ENCODE data around the gene MECP2.

The MECP2 gene

DNA sequence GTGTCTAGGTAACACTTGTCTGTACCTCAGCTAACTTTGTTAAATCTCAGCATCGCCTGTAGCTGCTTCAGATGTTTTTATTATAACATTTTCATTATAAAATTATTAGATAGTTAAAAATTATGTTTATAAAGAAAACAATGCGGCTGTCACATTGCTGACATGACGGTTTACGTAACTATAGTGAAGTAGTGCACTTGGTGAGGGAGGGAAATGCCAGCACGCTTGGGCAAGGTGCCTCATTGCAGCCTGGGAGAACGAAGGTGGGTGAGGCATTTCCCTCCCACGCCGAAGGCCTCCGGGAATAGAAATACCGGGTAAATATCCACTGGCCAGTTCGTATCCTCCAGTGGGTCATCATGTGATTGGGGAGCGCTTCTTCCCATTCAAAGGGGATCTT lies 109.0 kb downstream of the MECP2 start:
- Histone ChIP-seq H2AFZ (ENCODE audit: low read depth) (no peak overlapping the region), H3K4me1 (ENCODE audit: low read depth, poor library complexity, severe bottlenecking) (peaks cover 39% of the 10 kb centered on the region), H3K27me3 (ENCODE audit: insufficient read depth, low read depth) (no peaks in the 10 kb centered on the region), H4K20me1 (ENCODE audit: insufficient read depth) (no peaks in the 10 kb centered on the region), H3K9ac (no peak overlapping the region), H3K27ac (no peak overlapping the region), H3K4me3 (IDR thresholded peaks at IDR 0.05; ENCODE audit: insufficient read depth, low read depth, low read length) (no peak overlapping the region), H3K4me2 (no peak overlapping the region), H3K79me2 (ENCODE audit: insufficient read depth, low read depth) (no peaks in the 10 kb centered on the region), H3K36me3 (ENCODE audit: insufficient read depth) (no peaks in the 10 kb centered on the region)
- TF ChIP-seq, protein P1, sequence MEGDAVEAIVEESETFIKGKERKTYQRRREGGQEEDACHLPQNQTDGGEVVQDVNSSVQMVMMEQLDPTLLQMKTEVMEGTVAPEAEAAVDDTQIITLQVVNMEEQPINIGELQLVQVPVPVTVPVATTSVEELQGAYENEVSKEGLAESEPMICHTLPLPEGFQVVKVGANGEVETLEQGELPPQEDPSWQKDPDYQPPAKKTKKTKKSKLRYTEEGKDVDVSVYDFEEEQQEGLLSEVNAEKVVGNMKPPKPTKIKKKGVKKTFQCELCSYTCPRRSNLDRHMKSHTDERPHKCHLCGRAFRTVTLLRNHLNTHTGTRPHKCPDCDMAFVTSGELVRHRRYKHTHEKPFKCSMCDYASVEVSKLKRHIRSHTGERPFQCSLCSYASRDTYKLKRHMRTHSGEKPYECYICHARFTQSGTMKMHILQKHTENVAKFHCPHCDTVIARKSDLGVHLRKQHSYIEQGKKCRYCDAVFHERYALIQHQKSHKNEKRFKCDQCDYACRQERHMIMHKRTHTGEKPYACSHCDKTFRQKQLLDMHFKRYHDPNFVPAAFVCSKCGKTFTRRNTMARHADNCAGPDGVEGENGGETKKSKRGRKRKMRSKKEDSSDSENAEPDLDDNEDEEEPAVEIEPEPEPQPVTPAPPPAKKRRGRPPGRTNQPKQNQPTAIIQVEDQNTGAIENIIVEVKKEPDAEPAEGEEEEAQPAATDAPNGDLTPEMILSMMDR (conservative IDR thresholded peaks at IDR 0.05; ENCODE audit: low read depth, low read length), result no peak

DNA sequence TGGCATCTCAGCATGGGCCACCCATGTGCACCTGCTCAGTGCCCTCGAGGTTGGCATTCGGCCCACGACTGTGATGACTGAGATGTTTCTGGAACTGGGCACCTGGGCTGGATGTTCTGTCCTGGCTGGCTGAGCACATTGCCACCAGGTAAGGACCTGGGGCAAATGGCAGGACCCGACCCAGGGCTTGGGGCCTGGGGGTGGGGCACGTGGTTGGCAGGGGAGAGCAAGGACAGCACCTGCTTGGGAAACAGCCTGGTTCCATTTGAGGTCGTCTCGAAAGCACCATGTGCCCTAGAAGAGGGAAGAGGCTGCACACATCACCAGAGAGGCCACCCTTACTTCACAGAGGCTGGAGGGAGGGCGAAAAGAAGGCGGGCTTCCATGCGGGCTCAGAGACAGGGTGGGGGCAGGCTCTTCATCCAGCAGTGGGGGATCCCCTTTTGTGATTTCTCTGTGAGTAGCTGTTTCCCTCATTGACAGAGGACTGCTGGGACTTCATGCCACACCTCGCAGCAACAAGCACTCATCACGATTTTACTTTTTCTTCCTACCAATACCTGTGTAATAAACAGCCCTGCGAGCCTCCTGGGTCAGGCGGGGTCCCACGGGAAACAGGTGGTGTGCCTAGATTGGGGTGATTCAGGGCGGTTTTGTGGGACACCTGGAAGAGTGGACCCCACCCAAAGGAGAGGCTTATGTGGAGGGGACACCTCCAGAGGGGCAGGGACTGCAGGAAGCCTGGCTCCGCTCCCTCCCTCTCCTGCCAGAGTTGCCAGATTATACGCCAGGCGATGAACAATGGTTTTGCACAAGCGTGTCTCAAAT lies 113.0 kb downstream of the MECP2 start:
- Histone ChIP-seq H3K36me3 (ENCODE audit: insufficient read depth) (no peaks in the 10 kb centered on the region), H3K4me1 (ENCODE audit: low read depth, poor library complexity, severe bottlenecking) (peaks cover 75% of the 10 kb centered on the region), H3K27me3 (ENCODE audit: insufficient read depth, low read depth) (no peaks in the 10 kb centered on the region), H3K9ac (peak overlapping the region; percentile 89), H4K20me1 (ENCODE audit: insufficient read depth) (no peaks in the 10 kb centered on the region), H3K27ac (peak overlapping the region; percentile 100), H3K4me3 (IDR thresholded peaks at IDR 0.05; ENCODE audit: insufficient read depth, low read depth, low read length) (no peak overlapping the region), H2AFZ (ENCODE audit: low read depth) (no peak overlapping the region), H3K4me2 (peak overlapping the region; percentile 96), H3K79me2 (ENCODE audit: insufficient read depth, low read depth) (no peaks in the 10 kb centered on the region)
- TF ChIP-seq, protein P1 (conservative IDR thresholded peaks at IDR 0.05; ENCODE audit: low read depth, low read length), result no peak

DNA sequence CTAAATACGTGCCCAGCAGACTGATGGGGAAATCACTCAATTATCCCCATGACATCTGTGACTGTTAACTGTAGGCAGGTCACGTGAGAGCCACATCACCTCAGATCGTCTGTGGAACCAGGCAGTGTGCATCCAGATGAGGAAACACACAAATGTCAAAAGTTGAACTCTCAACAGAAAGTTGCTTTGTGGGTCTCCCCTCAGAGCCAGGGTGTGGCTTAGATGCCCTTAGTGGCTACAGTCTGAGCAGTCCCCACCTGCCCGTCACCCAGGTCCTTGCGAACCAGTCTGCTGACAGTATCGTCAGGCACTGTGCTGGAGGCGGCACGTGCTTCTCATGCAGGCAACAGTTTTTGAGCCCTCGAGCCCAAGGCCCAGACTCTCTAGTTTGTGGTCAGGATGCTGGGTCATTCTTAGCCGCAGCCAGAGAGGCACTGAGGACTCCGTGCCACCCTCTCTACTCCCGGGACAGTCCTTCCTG lies 114.2 kb downstream of the MECP2 start:
- H3K4me2 ChIP-seq, result peak overlapping the region; percentile 27; the same call in 1 of the 2 replicates
- H3K9ac ChIP-seq, result no peak overlapping the region; the same call in 1 of the 2 replicates

DNA sequence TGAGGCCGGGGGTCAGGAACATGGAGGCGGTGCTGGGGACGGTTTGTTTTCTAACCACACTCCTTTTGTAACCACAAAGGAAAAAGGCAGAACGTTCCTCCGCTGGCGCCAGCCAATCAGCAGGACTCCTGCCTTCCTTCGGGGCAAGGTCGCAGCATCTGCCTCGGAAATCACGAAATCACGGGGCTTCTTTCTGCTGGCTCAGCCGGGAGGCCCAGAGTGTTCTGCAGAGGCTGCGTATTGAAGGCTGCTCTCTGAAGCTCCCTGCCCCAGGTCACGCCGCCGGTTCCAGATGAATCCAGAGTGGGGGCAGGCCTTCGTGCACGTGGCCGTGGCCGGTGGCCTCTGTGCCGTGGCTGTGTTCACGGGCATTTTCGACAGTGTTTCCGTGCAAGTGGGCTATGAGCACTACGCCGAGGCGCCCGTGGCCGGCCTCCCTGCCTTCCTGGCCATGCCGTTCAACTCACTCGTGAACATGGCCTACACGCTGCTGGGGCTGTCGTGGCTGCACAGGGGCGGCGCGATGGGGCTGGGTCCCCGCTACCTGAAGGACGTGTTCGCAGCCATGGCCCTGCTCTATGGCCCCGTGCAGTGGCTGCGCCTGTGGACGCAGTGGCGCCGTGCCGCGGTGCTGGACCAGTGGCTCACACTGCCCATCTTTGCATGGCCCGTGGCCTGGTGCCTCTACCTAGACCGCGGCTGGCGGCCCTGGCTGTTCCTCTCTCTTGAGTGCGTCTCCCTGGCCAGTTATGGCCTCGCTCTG lies 115.6 kb downstream of the MECP2 start:
- H3K27ac ChIP-seq, result peak overlapping the region; percentile 100
- H3K4me1 ChIP-seq (ENCODE audit: low read depth, poor library complexity, severe bottlenecking), result peaks cover 65% of the 10 kb centered on the region
- no peak overlapping the region; the same call in 1 of the 2 replicates for H3K4me2 ChIP-seq
- no peak overlapping the region for H3K4me3 ChIP-seq (IDR thresholded peaks at IDR 0.05; ENCODE audit: insufficient read depth, low read depth, low read length)
- no peak overlapping the region; the same call in 1 of the 2 replicates for H3K9ac ChIP-seq
- H3K27me3 ChIP-seq (ENCODE audit: insufficient read depth, low read depth), result no peaks in the 10 kb centered on the region
- no peaks in the 10 kb centered on the region for H3K36me3 ChIP-seq (ENCODE audit: insufficient read depth)
- no peak overlapping the region for H2AFZ ChIP-seq (ENCODE audit: low read depth)
- TF ChIP-seq, protein P1 (conservative IDR thresholded peaks at IDR 0.05; ENCODE audit: low read depth, low read length), result no peak
- no peaks in the 10 kb centered on the region for H4K20me1 ChIP-seq (ENCODE audit: insufficient read depth)
- no peaks in the 10 kb centered on the region for H3K79me2 ChIP-seq (ENCODE audit: insufficient read depth, low read depth)

More for the DNA sequence above, 114.2 kb downstream of the MECP2 start:
- no peak overlapping the region for H3K4me3 ChIP-seq (IDR thresholded peaks at IDR 0.05; ENCODE audit: insufficient read depth, low read depth, low read length)
- peak overlapping the region; percentile 100; the same call in 1 of the 2 replicates for H3K27ac ChIP-seq
- H3K27me3 ChIP-seq (ENCODE audit: insufficient read depth, low read depth), result no peaks in the 10 kb centered on the region
- no peaks in the 10 kb centered on the region for H4K20me1 ChIP-seq (ENCODE audit: insufficient read depth)
- no peaks in the 10 kb centered on the region for H3K79me2 ChIP-seq (ENCODE audit: insufficient read depth, low read depth)
- H3K4me1 ChIP-seq (ENCODE audit: low read depth, poor library complexity, severe bottlenecking), result peaks cover 75% of the 10 kb centered on the region
- TF ChIP-seq, protein P1 (conservative IDR thresholded peaks at IDR 0.05; ENCODE audit: low read depth, low read length), result no peak
- no peaks in the 10 kb centered on the region for H3K36me3 ChIP-seq (ENCODE audit: insufficient read depth)
- no peak overlapping the region for H2AFZ ChIP-seq (ENCODE audit: low read depth)
